ENCODE data around the gene ZNF83.
"Not testable (repeated sequence)": the region's sequence is repeated elsewhere in the genome, so short reads cannot be mapped to it uniquely, and the experiment has no call there.

The ZNF83 gene

GRCh38 chr19:52584736-52585440 is 53.3 kb downstream of the ZNF83 start:
- in situ Hi-C loops (cut with MboI; ENCODE audit: low sequenced_read_pairs): no loop called here
- no peaks in the 10 kb centered on the region for H3K36me3 ChIP-seq (replicated peaks)
- no peak for DNase-seq (ENCODE audit: low spot score in 2 of 2)

GRCh38 chr19:52570000-52570861 is 67.9 kb downstream of the ZNF83 start, which contains the start of gene ZNF701:
TSS of gene ZNF701 (plus strand) at chr19:52570287. CDS start at chr19:52574148, 3,861 bp downstream.
- Histone ChIP-seq H3K9me3 (no peaks in the 10 kb centered on the region), H3K4me3 (no peak within 1 kb of the TSS), H3K27me3 (ENCODE audit: low read depth) (no peaks in the 10 kb centered on the region), H3K4me1 (no peaks in the 10 kb centered on the region), H3K36me3 (replicated peaks) (no peaks in the 10 kb centered on the region)
- in situ Hi-C loops (cut with MboI; ENCODE audit: low sequenced_read_pairs): no loop called here
- DNase-seq (ENCODE audit: low spot score in 2 of 2): peak in 1 of 2 experiments; percentile 32

More at GRCh38 chr19:52584736-52585440, 53.3 kb downstream of the ZNF83 start:
- no peaks in the 10 kb centered on the region for H3K27me3 ChIP-seq (ENCODE audit: low read depth)
- no peaks in the 10 kb centered on the region for H3K4me1 ChIP-seq
- no peak overlapping the region for H3K4me3 ChIP-seq
- no peaks in the 10 kb centered on the region for H3K9me3 ChIP-seq

DNA sequence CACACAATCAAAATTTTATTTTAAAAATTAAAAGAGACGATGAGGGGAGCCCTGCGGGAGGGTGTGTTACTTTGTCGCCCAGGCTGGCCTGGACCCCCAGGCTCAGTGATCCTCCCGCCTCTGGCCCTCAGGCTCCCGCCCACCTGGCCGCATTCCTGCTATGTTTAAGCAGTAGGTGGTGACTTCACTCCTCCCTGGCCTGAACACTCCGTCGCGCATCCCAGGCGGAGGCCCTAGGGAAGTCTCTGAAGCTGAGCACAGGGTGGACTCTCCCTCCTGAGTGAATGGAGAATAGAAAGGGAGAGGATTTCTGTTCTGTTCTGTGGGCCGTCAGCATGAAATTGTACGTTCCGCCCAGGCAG is 68.5 kb downstream of the ZNF83 start:
- in situ Hi-C loops (cut with MboI; ENCODE audit: low sequenced_read_pairs); H3K27me3 ChIP-seq (ENCODE audit: low read depth); DNase-seq (ENCODE audit: low spot score in 2 of 2); H3K36me3 ChIP-seq (replicated peaks); H3K9me3 ChIP-seq; H3K4me1 ChIP-seq; H3K4me3 ChIP-seq: not testable (repeated sequence)

DNA sequence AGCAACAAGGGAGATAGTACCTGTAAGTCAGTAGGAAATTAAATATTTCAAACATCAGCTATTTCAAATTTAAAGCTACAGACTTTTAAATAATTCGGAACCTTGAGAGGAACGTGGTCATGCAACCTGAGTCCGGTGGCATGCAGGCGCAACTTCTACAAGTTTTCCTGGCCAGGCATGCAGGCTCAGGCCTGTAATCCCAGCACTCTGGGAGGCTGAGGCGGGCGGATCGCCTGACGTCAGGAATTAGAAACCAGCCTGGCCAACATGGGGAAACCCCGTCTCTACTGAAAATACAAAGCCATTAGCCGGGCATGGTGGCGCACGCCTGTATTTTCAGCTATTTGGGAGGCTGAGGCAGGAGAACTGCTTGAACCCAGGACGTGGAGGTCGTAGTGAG is 70.2 kb downstream of the ZNF83 start:
- no peak for DNase-seq (ENCODE audit: low spot score in 2 of 2)
- peaks cover 9% of the 10 kb centered on the region; the same call in 1 of the 2 replicates for H3K9me3 ChIP-seq
- no peaks in the 10 kb centered on the region for H3K27me3 ChIP-seq (ENCODE audit: low read depth)
- in situ Hi-C loops (cut with MboI; ENCODE audit: low sequenced_read_pairs): no loop called here
- H3K4me3 ChIP-seq: no peak overlapping the region
- no peaks in the 10 kb centered on the region for H3K4me1 ChIP-seq
- H3K36me3 ChIP-seq (replicated peaks): no peaks in the 10 kb centered on the region

GRCh38 chr19:52566588-52566987 is 71.6 kb downstream of the ZNF83 start:
- Histone ChIP-seq H3K4me3 (no peak overlapping the region), H3K4me1 (no peaks in the 10 kb centered on the region), H3K9me3 (peaks cover 10% of the 10 kb centered on the region; the same call in 1 of the 2 replicates), H3K36me3 (replicated peaks) (no peaks in the 10 kb centered on the region), H3K27me3 (ENCODE audit: low read depth) (no peaks in the 10 kb centered on the region)
- DNase-seq (ENCODE audit: low spot score in 2 of 2): no peak
- in situ Hi-C loops (cut with MboI; ENCODE audit: low sequenced_read_pairs): no loop called here

GRCh38 chr19:52566121-52566520 is 72.0 kb downstream of the ZNF83 start:
- no peak overlapping the region for H3K4me3 ChIP-seq
- H3K27me3 ChIP-seq (ENCODE audit: low read depth): no peaks in the 10 kb centered on the region
- H3K36me3 ChIP-seq (replicated peaks): no peaks in the 10 kb centered on the region
- DNase-seq (ENCODE audit: low spot score in 2 of 2): no peak
- in situ Hi-C loops (cut with MboI; ENCODE audit: low sequenced_read_pairs): no loop called here
- peaks cover 10% of the 10 kb centered on the region; the same call in 1 of the 2 replicates for H3K9me3 ChIP-seq
- no peaks in the 10 kb centered on the region for H3K4me1 ChIP-seq
